HG03558 (cell line): ENCODE measurements around the gene MUC6.
"Not testable (repeated sequence)": the region's sequence is repeated elsewhere in the genome, so short reads cannot be mapped to it uniquely, and the experiment has no call there.

ENCODE experiments used
- ATAC-seq: cut with Tn5 transposase; IDR thresholded peaks from one replicate; pipeline ENCODE4 v1.9.1; 2021; ENCODE audit warnings: moderate number of reproducible peaks; ENCODE audit not compliant: unreplicated experiment; ENCODE audit errors: extremely low read depth

MUC6 gene

DNA sequence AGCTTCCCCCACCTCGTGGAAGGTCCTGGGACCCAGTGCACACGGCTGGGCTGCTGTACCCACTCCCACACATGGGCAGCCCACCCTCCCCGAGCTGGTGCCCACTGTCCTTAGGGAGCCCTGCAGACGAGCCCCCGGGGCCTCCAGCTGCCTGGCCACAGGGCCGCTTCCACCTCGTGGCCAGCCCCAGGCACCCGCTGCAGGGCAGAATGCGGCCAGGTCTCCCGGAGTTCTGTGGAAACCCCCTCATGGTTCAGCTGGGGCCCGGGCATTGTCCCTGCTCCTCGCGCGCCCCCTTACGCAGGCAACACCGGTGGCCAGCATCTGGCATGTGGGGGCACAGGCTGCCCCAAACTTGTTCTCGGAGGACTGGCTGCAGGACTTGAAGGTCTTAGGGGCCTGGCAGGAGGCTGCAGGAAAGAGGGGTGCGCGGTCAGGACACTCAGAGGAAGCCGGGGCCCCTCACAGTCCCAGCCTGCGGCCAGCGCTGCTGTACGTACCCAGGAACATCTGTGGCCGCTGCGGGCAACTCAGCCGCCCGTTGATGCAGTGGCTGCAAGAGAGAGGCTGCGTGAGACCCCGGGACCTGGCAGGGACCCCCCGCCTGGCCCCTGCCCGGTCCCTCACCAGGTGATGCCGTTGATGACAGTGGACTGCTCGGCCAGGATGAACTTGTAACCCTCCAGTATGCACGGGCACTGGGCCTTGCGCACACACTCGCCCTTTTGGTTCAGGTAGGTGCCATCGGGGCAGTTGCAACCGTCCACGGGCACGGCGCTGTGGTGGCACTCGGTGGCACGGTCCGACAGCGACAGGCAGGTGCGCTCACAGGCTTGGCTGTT is 9.7 kb downstream of the MUC6 start:
- no peak for ATAC-seq

DNA sequence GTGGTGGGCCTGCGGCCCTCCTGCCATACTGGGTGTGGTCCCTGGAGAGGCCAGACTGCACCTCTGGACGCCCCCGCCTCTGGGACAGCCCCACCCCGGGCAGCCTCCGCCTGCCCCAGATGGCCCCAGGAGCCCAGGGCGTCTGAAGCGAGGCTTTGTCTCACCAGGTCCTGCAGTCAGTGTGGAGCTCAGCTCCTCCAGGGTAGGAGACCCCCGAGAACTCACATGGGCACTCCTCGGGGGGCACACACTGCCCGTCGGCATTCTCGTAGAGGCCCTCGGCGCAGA is 10.4 kb downstream of the MUC6 start:
- ATAC-seq = no peak

DNA sequence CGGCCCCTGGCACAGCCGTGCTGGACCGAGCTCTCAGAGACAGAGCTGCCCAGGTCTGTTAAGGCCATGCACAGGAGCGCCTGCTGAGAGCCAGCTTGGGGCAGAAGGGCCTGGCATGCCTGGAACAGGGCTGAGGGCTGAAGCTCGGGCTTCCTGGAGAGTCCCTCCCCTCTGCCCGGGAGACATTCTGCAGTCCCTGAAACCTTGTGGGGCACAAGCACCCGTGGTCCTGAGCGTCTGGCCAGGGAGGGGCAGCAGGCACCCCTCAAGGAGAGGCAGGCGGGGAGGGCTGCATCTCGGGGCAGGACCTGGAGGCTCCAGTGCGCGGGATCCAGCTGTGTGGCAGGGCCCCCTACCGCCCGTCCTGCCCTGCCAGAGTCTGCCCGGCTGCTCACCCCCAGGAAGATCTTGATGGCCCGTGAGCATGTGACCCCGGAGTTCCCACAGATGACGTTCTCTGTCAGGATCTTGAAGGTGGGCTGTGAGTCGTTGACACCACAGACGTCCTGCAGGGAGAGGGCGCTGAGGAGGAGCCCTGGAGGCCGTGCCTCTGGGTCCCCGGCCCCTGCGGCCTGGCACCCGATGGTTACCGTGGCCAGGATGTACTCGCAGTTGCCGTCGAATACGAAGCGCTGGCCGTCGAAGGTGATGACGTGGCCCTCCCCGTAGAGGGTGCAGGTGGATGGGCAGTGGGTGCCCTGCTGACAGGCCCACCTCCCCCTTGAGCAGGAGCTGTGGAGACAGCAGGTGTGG is 10.9 kb downstream of the MUC6 start:
- no peak for ATAC-seq

DNA sequence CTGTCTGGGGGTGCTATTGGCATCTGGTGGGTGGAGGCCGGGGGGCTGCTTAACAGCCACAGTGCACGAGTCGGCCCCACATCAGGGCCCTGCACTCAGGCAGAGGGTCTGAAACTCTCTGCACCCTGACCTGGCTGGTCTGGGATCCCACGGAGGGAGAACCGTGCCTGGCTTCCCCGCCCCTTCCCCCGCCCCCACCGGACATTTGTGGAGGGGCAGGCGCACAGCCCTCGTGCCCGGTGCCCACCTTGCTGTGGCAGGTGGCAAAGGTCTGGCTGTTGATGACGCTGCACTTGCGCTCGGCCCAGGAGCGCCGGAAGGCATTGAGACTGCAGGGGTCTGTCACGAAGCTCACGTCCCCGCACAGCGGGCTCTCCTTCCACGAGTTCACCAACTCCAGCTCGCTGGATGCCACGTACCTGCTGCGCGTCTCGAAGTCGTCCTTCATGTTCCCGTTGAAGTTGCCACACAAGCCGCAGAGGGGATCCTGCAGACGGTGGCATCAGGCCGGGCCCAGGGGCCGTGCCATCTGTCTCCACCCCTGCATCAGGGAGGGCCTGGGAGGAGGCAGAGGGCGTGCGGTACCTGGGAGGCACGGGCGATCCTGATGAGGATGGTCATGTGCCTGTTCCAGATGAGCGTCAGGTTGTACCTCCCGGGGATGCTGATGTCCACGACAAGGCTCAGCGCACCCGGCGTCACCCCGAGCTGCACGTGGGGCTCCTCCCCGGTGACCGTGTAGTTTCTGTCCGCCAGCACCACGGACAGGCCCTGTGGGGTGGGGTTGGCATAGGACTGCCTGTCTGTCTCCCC is 11.7 kb downstream of the MUC6 start:
- ATAC-seq = no peak

DNA sequence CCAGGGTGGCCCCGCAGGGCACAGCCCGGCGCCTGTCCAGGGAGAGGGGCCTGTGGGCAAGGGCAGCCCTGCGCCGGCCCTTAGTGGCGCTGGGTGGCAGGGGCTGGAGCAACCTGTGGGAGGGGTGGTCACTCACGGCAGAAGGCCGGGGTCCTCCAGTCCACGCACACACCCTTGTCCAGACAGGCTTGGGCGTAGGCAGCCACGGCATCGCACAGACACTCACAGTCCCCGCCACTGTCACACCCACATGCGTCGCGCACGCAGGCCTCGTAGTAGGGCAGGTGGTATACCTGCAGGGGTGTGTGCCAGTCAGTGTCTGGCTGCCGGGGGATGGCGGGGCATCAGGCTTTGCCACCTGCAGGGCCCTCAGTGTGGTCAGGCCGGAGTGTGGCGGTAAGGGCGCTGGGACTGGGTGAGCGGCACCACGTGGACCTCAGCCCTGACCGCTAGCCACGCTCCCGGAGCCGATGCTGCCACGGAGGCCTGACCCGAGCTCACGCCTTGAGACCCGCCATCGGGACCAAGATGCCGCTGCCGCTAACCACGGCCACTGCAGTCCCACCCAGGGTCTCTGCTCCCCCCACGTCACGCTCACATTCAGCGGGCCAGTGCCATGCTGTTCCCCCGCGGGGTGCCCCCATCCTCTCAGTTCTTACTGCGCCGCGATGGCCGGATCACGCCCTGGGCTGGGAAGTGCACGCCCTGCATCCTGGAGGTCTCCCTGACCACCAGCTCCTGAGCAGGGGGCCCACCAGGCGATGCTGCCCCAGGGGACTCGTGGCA is 12.5 kb downstream of the MUC6 start:
- ATAC-seq = no peak

DNA sequence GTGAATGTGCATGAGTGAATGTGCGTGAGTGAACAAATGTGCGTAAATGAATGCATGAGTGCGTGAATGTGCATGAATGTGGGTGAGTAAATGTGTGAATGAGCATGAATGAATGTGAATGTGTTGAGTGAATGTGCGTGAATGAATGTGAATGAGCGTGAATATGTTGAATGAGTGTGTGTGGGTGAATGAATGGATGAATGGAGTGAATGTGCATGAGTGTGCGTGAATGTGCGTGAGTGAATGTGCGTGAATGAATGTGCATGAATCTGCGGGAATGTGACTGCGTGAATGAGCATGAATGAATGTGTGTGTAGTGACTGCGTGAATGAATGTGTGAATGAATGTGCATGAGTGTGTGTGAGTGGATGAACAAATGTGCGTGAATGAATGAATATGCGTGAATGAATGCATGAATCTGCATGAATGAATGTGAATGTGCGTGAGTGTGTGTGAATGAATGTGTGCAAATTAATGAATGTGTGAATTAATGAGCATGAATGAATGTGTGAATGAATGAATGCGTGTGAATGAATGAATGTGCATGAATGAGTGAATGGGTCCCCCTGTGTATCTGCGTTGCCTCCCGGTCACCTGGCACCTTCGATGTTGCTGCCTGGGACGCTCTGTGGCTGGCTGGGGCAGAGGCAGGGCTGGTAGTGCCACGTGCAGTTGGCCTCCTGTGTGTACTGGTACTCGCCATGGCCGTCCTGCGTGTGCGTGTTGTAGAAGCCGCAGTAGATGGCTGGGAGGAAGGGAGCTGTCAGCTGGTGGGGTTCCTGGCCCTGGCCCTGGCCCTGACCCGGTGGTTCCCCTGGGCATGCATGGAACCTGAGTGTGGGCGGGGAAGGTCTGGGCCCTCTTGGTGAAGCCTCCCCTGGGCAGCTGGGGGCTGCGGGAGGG is 13.4 kb downstream of the MUC6 start:
- ATAC-seq = no peak

DNA sequence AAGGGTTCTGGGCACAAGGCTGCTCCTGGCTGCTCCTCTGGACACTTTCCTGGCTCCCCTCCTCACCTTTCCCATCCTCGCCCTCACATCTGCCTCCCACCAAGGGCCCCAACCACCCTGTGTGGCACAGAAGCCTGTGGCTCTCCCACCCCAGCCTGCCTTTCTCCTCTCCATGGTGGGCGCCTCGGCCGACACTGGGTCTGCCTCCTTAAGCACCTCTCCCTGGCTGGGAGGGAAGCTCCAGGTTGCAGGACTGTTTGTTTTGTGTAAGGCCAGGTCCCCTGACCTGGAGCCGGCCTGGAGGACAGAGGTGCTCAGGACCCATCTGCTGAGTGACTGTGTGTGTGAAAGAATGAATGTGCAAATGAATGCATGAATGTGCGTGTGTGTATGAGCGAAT is 14.1 kb downstream of the MUC6 start:
- ATAC-seq = no peak

DNA sequence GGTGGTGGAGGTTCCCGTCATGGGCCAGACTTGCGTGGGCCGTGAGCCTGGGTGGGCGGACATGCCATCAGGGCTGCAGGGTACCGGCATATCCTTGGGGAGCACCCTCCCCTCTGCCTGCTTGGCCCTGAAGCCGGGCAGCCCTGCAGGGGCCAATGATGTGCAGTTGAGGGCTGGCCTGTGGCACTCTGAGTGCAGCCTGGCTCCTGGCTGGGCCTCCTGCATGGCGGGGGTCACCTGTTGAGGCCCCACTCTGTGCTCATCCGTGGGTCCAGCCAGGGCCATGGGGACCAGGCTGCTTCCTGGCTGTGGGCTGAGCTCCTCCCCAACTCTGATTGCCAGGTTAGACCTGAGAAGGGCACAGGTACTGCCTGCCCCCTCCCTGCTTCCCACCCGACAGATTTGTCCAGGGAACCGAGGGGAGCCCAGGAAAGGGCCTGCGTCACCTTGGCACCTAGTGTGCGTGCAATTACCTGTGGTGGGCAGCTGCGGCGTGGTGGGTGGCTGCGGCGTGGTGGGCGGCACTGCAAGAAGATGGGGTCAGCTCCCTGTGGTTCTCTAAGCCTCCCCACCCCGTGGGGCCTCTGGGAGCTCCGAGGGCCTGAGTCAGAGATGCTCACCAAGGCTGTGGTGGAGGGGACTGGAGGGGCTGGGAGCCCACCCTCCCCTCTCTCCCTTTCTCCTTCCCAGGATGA is 16.2 kb downstream of the MUC6 start:
- ATAC-seq = no peak

DNA sequence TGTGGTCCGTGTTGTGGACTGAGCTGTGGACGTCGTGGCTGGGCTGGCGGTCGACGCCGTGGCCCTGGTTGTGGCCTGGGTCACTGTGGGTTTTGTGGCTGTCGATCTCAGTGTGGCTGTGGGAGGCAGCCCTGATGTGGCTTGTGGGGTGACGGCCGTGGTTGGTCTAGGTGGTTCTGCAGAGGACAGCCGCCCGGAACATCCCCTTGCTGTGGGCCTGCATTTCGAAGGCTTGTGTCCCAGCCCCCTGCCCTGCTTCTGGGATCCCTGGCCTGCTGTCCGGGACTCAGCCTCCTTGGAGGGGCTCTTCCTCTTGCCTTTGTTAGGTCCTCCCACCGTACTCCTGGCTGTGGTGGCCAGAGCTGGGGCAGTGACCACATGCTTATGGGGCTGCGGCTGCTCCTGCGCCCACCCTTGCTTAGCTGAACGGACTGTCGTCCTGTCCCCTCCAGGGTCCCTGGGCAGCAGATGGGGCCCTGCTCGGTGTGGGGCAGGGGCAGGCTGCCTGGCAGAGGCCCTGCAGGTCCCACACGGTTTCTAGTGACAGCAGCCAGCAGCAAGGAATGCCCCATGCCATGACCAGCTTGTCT is 17.1 kb downstream of the MUC6 start:
- no peak for ATAC-seq

DNA sequence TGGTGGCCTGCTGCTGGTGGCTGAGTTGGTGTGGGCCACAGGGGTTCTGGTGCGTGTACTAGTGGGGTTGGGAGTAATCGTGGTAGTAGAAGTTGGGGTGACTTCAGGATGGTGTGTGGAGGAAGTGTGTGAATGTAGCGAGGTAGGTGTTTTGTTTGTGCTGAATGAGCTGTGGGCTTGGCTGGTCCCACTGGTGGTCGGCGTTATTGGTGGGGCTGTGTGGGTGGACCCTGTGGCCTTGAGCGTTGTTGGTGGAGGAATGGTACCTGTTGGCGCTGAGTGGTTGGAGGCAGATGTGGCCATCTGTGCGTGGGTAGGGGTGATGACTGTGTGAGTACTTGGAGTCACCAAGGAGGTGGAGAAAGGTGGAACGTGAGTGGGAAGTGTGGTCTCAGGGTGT is 18.4 kb downstream of the MUC6 start:
- no peak for ATAC-seq

DNA sequence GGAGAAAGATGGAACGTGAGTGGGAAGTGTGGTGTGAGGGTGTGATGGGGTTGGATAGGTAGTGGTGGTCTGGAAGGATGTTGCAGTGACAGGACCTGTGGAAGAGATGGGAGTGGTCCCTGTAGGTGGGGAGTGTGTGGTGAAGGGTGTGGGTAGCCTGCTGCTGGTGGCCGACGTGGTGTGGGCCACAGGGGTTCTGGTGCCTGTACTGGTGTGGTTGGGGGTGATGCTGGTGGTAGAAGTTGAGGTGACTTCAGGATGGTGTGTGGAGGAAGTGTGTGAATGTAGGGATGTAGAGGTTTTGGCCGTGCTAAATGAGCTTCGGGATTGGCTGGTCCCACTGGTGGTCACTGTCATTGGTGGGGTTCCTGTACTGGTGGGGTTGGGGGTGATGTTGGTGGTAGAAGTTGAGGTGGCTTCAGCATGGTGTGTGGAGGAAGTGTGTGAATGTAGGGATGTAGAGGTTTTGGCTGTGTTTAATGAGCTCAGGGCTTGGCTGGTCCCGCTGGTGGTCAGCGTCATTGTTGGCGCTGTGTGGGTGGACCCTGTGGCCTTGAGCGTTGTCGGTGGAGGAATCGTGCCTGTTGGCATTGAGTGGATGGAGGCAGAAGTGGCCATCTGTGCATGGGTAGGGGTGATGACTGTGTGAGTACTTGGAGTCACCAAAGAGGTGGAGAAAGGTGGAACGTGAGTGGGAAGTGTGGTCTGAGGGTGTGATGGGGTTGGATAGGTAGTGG is 19.1 kb downstream of the MUC6 start:
- ATAC-seq = no peak

DNA sequence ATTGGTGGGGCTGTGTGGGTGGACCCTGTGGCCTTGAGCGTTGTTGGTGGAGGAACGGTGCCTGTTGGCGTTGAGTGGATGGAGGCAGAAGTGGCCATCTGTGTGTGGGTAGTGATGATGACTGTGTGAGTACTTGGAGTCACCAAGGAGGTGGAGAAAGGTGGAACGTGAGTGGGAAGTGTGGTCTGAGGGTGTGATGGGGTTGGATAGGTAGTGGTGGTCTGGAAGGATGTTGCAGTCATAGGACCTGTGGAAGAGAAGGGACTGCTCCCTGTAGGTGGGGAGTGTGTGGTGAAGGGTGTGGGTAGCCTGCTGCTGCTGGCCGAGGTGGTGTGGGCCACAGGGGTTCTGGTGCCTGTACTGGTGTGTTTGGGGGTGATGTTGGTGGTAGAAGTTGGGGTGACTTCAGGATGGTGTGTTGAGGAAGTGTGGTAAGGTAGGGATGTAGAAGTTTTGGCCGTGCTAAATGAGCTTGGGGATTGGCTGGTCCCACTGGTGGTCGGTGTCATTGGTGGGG is 19.9 kb downstream of the MUC6 start:
- not testable (repeated sequence) for ATAC-seq

DNA sequence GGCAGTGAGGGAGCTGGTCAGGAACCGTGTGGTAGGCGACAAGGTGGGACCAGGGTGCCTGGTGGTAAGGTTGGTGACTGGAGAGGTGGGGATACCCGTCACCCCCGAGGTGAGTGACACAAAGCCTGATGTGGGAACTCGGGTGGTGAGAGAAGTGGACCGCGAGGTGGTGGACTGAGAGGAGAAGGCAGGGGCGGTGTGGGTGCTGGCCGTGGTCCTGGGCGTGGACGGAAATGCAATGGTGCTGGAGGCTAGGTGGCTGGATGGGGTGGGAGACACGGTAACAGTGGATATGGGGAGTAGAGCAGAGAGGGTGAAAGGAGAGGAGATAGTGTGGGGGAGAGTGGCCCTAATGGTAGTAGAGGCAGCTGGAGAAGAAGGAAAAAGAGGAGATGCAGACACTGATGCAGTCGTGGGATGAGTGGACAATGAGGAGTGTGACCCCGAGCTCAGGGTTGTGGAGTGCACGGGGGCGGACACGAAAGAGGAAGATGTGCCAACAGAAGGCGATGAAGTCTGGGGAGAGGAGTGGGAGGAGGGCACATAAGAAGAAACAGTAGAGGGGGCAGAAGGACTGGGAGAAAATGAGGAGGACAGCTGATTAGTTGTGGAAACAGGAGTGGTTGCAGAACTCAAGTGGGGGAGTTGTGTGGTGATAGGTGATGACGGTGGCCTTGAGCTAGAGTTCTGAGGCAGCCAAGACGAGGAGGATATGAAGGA is 20.5 kb downstream of the MUC6 start:
- no peak for ATAC-seq

DNA sequence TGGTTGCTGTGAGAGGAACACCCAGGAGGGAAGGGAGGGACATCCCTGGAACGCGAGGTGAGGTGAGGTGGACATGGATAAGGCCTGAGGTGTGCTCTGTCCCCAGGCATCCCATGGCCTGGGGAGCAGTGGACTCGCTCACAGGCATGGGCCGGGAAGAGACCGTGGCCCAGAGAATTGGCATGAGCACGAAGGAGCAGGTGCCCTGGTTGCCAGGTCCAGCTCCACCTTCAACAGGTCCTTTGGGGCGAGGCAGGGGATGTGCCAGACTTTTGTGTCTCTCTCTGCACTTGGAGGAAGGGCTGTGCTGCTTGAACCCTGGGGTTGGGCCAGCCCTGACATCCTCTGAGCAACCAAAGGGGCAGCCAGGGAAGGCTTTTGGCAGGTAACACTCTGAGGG is 21.5 kb downstream of the MUC6 start:
- no peak for ATAC-seq

DNA sequence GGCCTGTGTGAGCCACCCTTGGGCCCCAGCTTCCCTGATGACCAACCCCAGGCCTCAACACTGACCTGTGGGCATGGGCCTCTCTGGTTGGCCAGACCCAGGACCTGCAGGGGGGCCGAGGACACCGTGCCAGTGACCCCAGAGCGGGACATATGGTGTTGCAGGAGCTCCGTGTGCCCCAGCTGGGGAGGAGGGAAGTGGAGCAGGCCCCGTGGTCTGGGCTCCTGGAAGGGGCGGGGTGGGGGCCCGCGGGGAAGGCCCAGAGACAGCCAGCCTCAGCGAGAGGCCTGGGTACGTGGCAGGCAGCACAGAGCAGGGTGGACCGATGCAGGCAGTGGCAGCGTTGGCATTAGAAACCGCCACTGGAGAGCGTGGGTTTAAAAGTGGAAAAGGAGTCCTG is 22.2 kb downstream of the MUC6 start:
- ATAC-seq = no peak

DNA sequence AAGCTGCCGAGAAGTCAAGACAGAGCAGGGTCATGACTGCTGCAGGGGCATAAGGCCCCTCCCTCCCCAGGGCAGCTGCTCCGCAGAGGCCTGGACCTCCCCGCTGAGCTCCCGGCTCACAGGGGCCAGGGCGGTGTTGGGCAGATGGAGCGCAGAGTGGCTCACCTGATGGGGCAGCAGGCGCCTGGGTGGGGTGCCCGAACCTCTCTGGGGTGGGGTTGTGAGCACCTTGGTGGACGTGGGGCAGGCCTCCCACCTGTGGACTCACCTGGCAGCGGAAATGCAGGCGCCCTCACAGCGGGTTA is 22.9 kb downstream of the MUC6 start:
- no peak for ATAC-seq
